WERI-Rb-1 (cell line): ENCODE results near the gene RMRP.

Source experiments
- DNase-seq: peaks from one replicate; pipeline ENCODE4 v3.0.0-alpha.2; 2020
- H3K27ac ChIP-seq: fragments of 250-450 bp; sonication (Bioruptor Pico); 2 replicates; pipeline ENCODE4 v1.5.1; 2020; ENCODE audit warnings: mild to moderate bottlenecking, moderate library complexity
- H3K27me3 ChIP-seq: fragments of 250-450 bp; sonication (Bioruptor Pico); 2 replicates; pipeline ENCODE4 v1.5.1; 2021; ENCODE audit warnings: mild to moderate bottlenecking, low read depth, moderate library complexity; ENCODE audit not compliant: insufficient read depth, severe bottlenecking
- H3K36me3 ChIP-seq: fragments of 250-450 bp; sonication (Bioruptor Pico); 2 replicates; pipeline ENCODE4 v1.5.1; 2020; ENCODE audit warnings: mild to moderate bottlenecking, moderate library complexity
- H3K4me3 ChIP-seq: 2 replicates; pipeline ENCODE4 v1.5.1; 2011; ENCODE audit warnings: low read depth, mild to moderate bottlenecking, control low read depth, low read length
- H3K9me3 ChIP-seq: fragments of 250-450 bp; sonication (Bioruptor Pico); 2 replicates; pipeline ENCODE4 v1.5.1; 2021; ENCODE audit warnings: mild to moderate bottlenecking, moderate library complexity; ENCODE audit not compliant: severe bottlenecking
- TF ChIP-seq, protein P1 (sequence below): IDR thresholded peaks from 2 replicates; pipeline ENCODE4 v1.5.1; 2011; ENCODE audit warnings: low read depth, mild to moderate bottlenecking, control low read depth, inconsistent platforms, low read length

The RMRP gene

DNA sequence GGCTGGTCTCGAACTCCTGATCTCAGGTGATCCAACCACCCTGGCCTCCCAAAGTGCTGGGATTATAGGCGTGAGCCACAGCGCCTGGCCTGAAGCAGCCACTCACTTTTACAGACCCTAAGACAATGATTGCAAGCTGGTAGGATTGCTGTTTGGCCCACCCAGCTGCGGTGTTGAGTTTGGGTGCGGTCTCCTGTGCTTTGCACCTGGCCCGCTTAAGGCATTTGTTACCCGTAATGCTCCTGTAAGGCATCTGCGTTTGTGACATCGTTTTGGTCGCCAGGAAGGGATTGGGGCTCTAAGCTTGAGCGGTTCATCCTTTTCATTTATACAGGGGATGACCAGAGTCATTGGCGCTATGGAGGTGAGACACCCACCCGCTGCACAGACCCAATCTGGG lies 17.4 kb upstream of the RMRP start:
- DNase-seq = no peak

DNA sequence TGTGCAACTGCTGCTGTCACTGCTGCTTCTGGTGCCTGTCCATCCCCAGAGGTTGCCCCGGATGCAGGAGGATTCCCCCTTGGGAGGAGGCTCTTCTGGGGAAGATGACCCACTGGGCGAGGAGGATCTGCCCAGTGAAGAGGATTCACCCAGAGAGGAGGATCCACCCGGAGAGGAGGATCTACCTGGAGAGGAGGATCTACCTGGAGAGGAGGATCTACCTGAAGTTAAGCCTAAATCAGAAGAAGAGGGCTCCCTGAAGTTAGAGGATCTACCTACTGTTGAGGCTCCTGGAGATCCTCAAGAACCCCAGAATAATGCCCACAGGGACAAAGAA lies 16.2 kb upstream of the RMRP start:
- no peaks in the 10 kb centered on the region for H3K36me3 ChIP-seq
- no peaks in the 10 kb centered on the region for H3K27me3 ChIP-seq
- TF ChIP-seq, protein P1, sequence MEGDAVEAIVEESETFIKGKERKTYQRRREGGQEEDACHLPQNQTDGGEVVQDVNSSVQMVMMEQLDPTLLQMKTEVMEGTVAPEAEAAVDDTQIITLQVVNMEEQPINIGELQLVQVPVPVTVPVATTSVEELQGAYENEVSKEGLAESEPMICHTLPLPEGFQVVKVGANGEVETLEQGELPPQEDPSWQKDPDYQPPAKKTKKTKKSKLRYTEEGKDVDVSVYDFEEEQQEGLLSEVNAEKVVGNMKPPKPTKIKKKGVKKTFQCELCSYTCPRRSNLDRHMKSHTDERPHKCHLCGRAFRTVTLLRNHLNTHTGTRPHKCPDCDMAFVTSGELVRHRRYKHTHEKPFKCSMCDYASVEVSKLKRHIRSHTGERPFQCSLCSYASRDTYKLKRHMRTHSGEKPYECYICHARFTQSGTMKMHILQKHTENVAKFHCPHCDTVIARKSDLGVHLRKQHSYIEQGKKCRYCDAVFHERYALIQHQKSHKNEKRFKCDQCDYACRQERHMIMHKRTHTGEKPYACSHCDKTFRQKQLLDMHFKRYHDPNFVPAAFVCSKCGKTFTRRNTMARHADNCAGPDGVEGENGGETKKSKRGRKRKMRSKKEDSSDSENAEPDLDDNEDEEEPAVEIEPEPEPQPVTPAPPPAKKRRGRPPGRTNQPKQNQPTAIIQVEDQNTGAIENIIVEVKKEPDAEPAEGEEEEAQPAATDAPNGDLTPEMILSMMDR = no peak
- no peak overlapping the region for H3K4me3 ChIP-seq
- no peak overlapping the region for H3K27ac ChIP-seq
- H3K9me3 ChIP-seq = no peaks in the 10 kb centered on the region
- DNase-seq = no peak

More for the DNA sequence above, 17.4 kb upstream of the RMRP start:
- Histone ChIP-seq H3K4me3 (no peak overlapping the region), H3K9me3 (no peaks in the 10 kb centered on the region), H3K36me3 (no peaks in the 10 kb centered on the region), H3K27me3 (no peaks in the 10 kb centered on the region), H3K27ac (no peak overlapping the region)
- TF ChIP-seq, protein P1 = no peak

DNA sequence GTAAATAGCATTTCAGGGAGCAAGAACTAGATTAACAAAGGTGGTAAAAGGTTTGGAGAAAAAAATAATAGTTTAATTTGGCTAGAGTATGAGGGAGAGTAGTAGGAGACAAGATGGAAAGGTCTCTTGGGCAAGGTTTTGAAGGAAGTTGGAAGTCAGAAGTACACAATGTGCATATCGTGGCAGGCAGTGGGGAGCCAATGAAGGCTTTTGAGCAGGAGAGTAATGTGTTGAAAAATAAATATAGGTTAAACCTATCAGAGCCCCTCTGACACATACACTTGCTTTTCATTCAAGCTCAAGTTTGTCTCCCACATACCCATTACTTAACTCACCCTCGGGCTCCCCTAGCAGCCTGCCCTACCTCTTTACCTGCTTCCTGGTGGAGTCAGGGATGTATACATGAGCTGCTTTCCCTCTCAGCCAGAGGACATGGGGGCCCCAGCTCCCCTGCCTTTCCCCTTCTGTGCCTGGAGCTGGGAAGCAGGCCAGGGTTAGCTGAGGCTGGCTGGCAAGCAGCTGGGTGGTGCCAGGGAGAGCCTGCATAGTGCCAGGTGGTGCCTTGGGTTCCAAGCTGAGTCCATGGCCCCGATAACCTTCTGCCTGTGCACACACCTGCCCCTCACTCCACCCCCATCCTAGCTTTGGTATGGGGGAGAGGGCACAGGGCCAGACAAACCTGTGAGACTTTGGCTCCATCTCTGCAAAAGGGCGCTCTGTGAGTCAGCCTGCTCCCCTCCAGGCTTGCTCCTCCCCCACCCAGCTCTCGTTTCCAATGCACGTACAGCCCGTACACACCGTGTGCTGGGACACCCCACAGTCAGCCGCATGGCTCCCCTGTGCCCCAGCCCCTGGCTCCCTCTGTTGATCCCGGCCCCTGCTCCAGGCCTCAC lies 15.6 kb upstream of the RMRP start, which contains the start of gene CA9:
TSS of gene CA9 (plus strand) at position 797 of the 893 bp plus-strand sequence. CDS start at position 829, 32 bp downstream.
- H3K9me3 ChIP-seq = no peaks in the 10 kb centered on the region
- no peak for DNase-seq
- H3K27ac ChIP-seq = no peak within 1 kb of the TSS
- H3K27me3 ChIP-seq = no peaks in the 10 kb centered on the region
- TF ChIP-seq, protein P1 = no peak
- no peaks in the 10 kb centered on the region for H3K36me3 ChIP-seq
- H3K4me3 ChIP-seq = no peak within 1 kb of the TSS

DNA sequence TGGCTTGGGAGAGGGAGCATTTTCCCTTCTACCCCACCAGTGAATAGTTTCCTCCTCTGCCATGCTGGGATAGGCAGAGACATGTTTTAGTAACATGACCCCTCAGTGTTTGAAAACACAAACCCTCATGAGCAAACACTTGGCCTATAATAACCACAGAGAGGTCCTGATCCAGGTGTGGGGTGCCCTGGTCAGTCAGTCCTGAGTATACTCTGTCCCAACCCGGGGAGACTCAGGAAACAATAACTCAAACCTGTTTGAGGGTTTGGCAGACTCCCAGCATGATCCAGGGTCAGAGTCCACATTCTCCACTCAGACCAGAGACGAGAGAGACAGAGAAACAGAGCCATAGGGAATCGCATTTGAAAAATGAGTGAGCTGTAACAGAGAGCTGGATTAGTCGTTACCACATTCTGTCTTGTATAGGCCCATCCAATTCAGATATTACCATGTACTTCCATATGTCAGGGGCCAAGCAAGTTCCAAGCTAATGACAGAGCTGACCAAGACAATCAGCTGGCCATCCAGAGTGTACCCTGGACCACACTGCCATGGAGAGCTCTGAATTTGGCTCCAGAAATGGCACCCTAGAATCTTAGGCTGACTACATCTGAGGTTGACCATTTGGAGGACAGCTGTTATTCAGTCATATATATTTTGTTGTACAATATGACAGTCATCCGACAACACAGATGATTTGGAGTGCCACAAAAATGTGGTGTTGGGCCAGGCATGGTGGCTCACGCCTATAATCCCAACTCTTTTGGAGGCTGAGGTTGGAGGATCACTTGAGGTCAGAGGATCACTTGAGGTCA lies 11.7 kb upstream of the RMRP start:
- Histone ChIP-seq H3K4me3 (no peak overlapping the region), H3K36me3 (no peaks in the 10 kb centered on the region), H3K27me3 (no peaks in the 10 kb centered on the region), H3K9me3 (no peaks in the 10 kb centered on the region), H3K27ac (no peak overlapping the region)
- TF ChIP-seq, protein P1 = no peak
- DNase-seq = no peak

DNA sequence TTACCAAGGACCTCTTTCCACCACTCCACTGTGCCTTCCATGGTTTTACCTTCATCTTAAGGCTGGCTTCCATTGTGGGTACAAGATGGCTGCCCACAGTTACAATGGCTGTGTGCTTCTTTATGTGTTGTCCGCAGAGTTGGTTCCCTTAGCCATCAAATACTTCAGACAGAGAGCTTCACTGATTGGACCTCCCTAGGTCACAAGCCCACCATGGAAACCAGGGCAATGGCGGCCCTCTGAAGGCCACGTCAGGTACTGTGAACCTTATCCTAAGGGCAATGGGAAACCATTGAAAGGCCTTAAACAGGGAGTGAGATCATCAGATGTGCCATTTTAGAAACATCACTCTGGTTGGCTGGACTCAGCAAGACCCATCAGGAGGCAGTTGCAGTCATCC lies 10.1 kb upstream of the RMRP start:
- no peaks in the 10 kb centered on the region for H3K9me3 ChIP-seq
- H3K4me3 ChIP-seq = no peak overlapping the region
- H3K27me3 ChIP-seq = no peaks in the 10 kb centered on the region
- peaks cover 4% of the 10 kb centered on the region for H3K36me3 ChIP-seq
- no peak overlapping the region for H3K27ac ChIP-seq
- TF ChIP-seq, protein P1 = no peak
- DNase-seq = no peak
